NCI-H1092 (cell line): ENCODE results near the gene TSPO.

Experiments
- DNase-seq: peaks from one replicate; lab custom pipeline; 2025; lab: John Stamatoyannopoulos, UW

TSPO gene

GRCh38 chr22:43159484-43160178 is 8.3 kb downstream of the TSPO start:
- DNase-seq, result no peak

- DNase-seq, result no peak
Observed at GRCh38 chr22:43160497-43161126, 9.3 kb downstream of the TSPO start.

GRCh38 chr22:43162412-43163150 is 11.2 kb downstream of the TSPO start:
- no peak for DNase-seq

- DNase-seq, result no peak
Observed at GRCh38 chr22:43163241-43163795, 12.0 kb downstream of the TSPO start.

GRCh38 chr22:43164636-43165035 is 13.3 kb downstream of the TSPO start:
- no peak for DNase-seq

- no peak for DNase-seq
Observed at GRCh38 chr22:43166132-43166930, 15.0 kb downstream of the TSPO start.

GRCh38 chr22:43167001-43167589 is 15.7 kb downstream of the TSPO start:
- no peak for DNase-seq

GRCh38 chr22:43168471-43169309 is 17.3 kb downstream of the TSPO start:
- DNase-seq, result no peak

- no peak for DNase-seq
Observed at GRCh38 chr22:43169310-43170130, 18.2 kb downstream of the TSPO start.

- no peak for DNase-seq
Observed at GRCh38 chr22:43170131-43170480, 18.7 kb downstream of the TSPO start.

GRCh38 chr22:43171019-43171491 is 19.7 kb downstream of the TSPO start:
- no peak for DNase-seq

GRCh38 chr22:43171607-43172006 is 20.2 kb downstream of the TSPO start:
- no peak for DNase-seq

- no peak for DNase-seq
Observed at GRCh38 chr22:43172191-43172590, 20.8 kb downstream of the TSPO start.

GRCh38 chr22:43173566-43173965 is 22.2 kb downstream of the TSPO start:
- DNase-seq, result no peak

- DNase-seq, result no peak
Observed at GRCh38 chr22:43173976-43174720, 22.8 kb downstream of the TSPO start.

- no peak for DNase-seq
Observed at GRCh38 chr22:43174941-43175531, 23.7 kb downstream of the TSPO start.

GRCh38 chr22:43176090-43176489 is 24.7 kb downstream of the TSPO start:
- no peak for DNase-seq

- DNase-seq, result no peak
Observed at GRCh38 chr22:43177479-43177878, 26.1 kb downstream of the TSPO start.
